Pancreas (tissue), 10 donors: Measurements from ENCODE around the gene MCRIP1. TPM values are rescaled to one million over a fixed set of nuclear protein-coding genes. Genes with fewer than 3 reads are reported as not detected.

Experiments
- ATAC-seq, 4 donors: fragments of 200-7000 bp; cut with Tn5 transposase; one replicate each; pipeline versions ENCODE4 v1.8.0 to v1.9.1; 2020; ENCODE audit warnings: mild to moderate bottlenecking in 4 of 4, moderate library complexity in 4 of 4
- DNase-seq, 6 donors: peaks; one replicate each; pipeline ENCODE4 v3.0.0-alpha.2; 2020
- FAIRE-seq: peaks from 2 replicates; lab custom pipeline; 2012; peaks lifted over from hg19 to GRCh38; lab: Jason Lieb, UNC
- H3K27ac ChIP-seq, 4 donors: fragments of 200-600 bp; sonication (generic); 1 replicate in 3 of 4; 2 replicates in 1 of 4; pipeline versions ENCODE4 v1.5.0 to v1.8.0; 2020
- H3K27me3 ChIP-seq, 4 donors: fragments of 200-600 bp; one replicate each; pipeline ENCODE4 v1.8.0; 2021
- H3K36me3 ChIP-seq, 3 donors: fragments of 200-600 bp; sonication (generic) in 1 of 3; one replicate each; pipeline versions ENCODE4 v1.5.0 to v1.8.0; 2020 to 2021
- H3K4me1 ChIP-seq, 3 donors: fragments of 200-600 bp; one replicate each; pipeline ENCODE4 v1.8.0; 2021
- H3K4me3 ChIP-seq, 4 donors: fragments of 200-600 bp; sonication (generic) in 2 of 4; one replicate each; pipeline versions ENCODE4 v1.5.0 to v1.8.0; 2020 to 2021
- H3K9me3 ChIP-seq, 4 donors: fragments of 200-600 bp; one replicate each; pipeline ENCODE4 v1.8.0; 2021
- CTCF ChIP-seq, 4 donors: fragments of 200-600 bp; sonication (generic) in 3 of 4; IDR thresholded peaks; one replicate each; pipeline versions ENCODE4 v1.5.0 to v1.8.0; 2021; ENCODE audit warnings: antibody characterized with exemption in 4 of 4
- WGBS, 2 donors: extraction: QIAGEN DNeasy Blood & Tissue Kit; methylation state at CpG; one replicate each; pipeline ENCODE4 v1.1.7; 2013; 5-methylcytosine and 5-hydroxymethylcytosine counted together
- intact Hi-C, 3 donors: fragments of 100-400 bp; cut with DNase I; formaldehyde crosslinking; loops; one replicate each; pipeline versions ENCODE4 v1.11.1 to v1.14.2; 2022
- polyA plus RNA-seq, 2 donors: library from polyadenylated mRNA; stranded (reverse); fragments of 200-250 nt; gene quantifications; one replicate each; pipeline ENCODE4 v1.2.3, GENCODE V29; 2013
- total RNA-seq, 6 donors: library from RNA; stranded (reverse); fragmentation: NEBNext Ultra II Directional in 4 of 6; extraction: Animal tissue kit (Norgen Biotek cat#: 25700) in 4 of 6; gene quantifications; one replicate each; pipeline versions ENCODE4 v1.2.1 to v1.2.4, GENCODE V29; 2021 to 2023
- donor health status: healthy with polysubstance abuse.
- donor health status: DM: no; HTN: no; CAD: no; lungs with moderate emphysema.
- donor health status: DM: no; HTN: no; CAD: no.
- donor health status: control.
- donor health status: control.
- donor health status: Bipolar disorder and iron deficiency.
- donor health status: DM: yes; HTN: yes; CAD: no.
- donor health status: DM: no; HTN: no; CAD: no.
- donor health status: DM: no; HTN: no; CAD: no.
- donor health status: DM: yes; HTN: yes; CAD: no.

Gene MCRIP1
- total and polyA plus RNA-seq, 8 donors: 28.9 to 203 (median 55.8) TPM

DNA sequence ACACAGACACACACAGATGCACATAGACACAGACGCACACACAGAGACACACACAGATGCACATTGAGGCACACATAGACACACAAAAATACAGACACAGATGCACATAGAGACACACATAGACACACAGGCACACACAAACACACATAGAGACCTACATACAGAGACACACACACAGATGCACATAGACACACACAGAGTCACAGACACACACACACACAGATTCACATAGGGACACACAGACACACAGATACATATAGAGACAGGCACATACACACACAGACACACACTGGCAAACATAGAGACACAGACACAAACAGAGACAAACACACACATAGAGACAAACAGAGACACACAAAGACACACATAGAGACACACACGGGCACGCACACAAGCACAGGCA is 39.0 kb downstream of the MCRIP1 start:
- H3K27ac ChIP-seq: no peak overlapping the region
- DNase-seq (no peak), FAIRE-seq (no peak), ATAC-seq (no peak)
- no peak for TF ChIP-seq CTCF (IDR thresholded peaks at IDR 0.05)
- H3K4me3 ChIP-seq: no peak overlapping the region
- 88 to 92% methylated on average over 3 of the region's 3 CpGs for WGBS, 2 donors
- intact Hi-C loops: no loop called here
- no peaks in the 10 kb centered on the region for H3K4me1 ChIP-seq
- no peaks in the 10 kb centered on the region for H3K36me3 ChIP-seq
- no peaks in the 10 kb centered on the region for H3K27me3 ChIP-seq
- H3K9me3 ChIP-seq: no peaks in the 10 kb centered on the region

DNA sequence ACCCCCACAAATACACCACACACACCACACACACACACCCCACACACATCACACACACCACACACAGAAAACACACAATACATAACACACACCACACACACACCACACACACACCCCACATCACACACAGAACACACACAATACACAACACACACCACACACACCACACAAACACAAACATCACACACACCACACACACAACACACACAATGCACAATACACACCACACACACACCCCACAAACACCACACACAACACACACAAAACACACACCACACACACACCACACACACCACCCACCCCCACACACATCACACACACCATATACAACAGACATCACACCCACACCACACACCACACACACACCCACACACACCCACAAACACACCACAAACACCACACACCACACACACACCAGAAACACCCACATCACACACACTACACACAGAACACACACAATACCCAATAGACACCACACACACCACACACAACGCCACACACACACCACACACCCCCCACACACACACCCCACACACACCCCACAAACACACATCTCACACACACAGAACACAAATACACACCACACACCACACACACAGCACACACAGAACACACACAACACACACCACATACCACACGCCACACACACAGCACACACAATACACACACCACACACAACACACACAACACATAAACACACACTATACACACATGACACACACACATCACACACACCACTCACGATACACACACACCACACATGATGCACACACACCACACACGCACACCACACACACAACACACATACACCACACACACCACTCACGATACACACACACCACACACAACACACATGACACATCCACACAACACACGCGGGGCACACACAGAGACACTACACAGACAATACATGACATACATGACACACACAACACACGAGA is 40.1 kb downstream of the MCRIP1 start:
- Histone ChIP-seq H3K27ac (no peak overlapping the region), H3K36me3 (no peaks in the 10 kb centered on the region), H3K9me3 (no peaks in the 10 kb centered on the region), H3K4me3 (no peak overlapping the region), H3K4me1 (no peaks in the 10 kb centered on the region), H3K27me3 (no peaks in the 10 kb centered on the region)
- intact Hi-C loops: no loop called here
- FAIRE-seq: no peak
- no peak for TF ChIP-seq CTCF (IDR thresholded peaks at IDR 0.05)
- DNase-seq: no peak
- 69 to 79% methylated on average over 8 of the region's 8 CpGs for WGBS, 2 donors
- no peak for ATAC-seq

Other genes with a start within 250 kb of the MCRIP1 start
- 10 to 100 TPM; 32.8 to 54.8 (median 36.4) TPM for gene NPLOC4, start 196.2 kb downstream of the MCRIP1 start, total RNA-seq
- gene NPLOC4, start 196.2 kb downstream of the MCRIP1 start, polyA plus RNA-seq: 10 to 100 TPM; 32.5 to 34.8 TPM
- 1 to 10 TPM in 2 of 6 donors, under 1 TPM in 4; 0.24 to 1.5 (median 0.84) TPM for gene TSPAN10, start 196.1 kb downstream of the MCRIP1 start, total RNA-seq
- 1 to 10 TPM; 2.0 to 2.2 TPM for gene TSPAN10, start 196.1 kb downstream of the MCRIP1 start, polyA plus RNA-seq
- under 1 TPM in 2 of 6 donors, not detected in 4; 0.31 to 0.37 TPM for gene PDE6G, start 176.7 kb downstream of the MCRIP1 start, total RNA-seq
- under 1 TPM; 0.47 to 0.49 TPM for gene PDE6G, start 176.7 kb downstream of the MCRIP1 start, polyA plus RNA-seq
- 10 to 100 TPM in 5 of 6 donors, 1 to 10 TPM in 1; 9.4 to 19.6 (median 13.8) TPM for gene OXLD1, start 166.7 kb downstream of the MCRIP1 start, total RNA-seq
- 10 to 100 TPM; 48.2 to 57.2 TPM for gene OXLD1, start 166.7 kb downstream of the MCRIP1 start, polyA plus RNA-seq
- gene CCDC137, start 166.6 kb downstream of the MCRIP1 start, total RNA-seq: 10 to 100 TPM in 1 of 6 donors, 1 to 10 TPM in 5; 2.9 to 11.0 (median 5.6) TPM
- gene CCDC137, start 166.6 kb downstream of the MCRIP1 start, polyA plus RNA-seq: 10 to 100 TPM; 12.5 to 50.4 TPM
- 10 to 100 TPM; 10.5 to 18.3 (median 13.1) TPM for gene ARL16, start 149.5 kb downstream of the MCRIP1 start, total RNA-seq
- 100 to 1,000 TPM; 102 to 119 TPM for gene ARL16, start 149.5 kb downstream of the MCRIP1 start, polyA plus RNA-seq
- 10 to 100 TPM; 39.3 to 56.6 (median 43.0) TPM for gene HGS, start 149.3 kb downstream of the MCRIP1 start, total RNA-seq
- 100 to 1,000 TPM; 135 to 174 TPM for gene HGS, start 149.3 kb downstream of the MCRIP1 start, polyA plus RNA-seq
- gene MRPL12, start 129.9 kb downstream of the MCRIP1 start, total RNA-seq: 10 to 100 TPM; 18.1 to 46.6 (median 23.7) TPM
- gene MRPL12, start 129.9 kb downstream of the MCRIP1 start, polyA plus RNA-seq: 10 to 100 TPM; 48.8 to 98.7 TPM
- gene SLC25A10, start 121.0 kb downstream of the MCRIP1 start, total RNA-seq: 10 to 100 TPM; 12.0 to 40.1 (median 17.3) TPM
- gene SLC25A10, start 121.0 kb downstream of the MCRIP1 start, polyA plus RNA-seq: 10 to 100 TPM; 34.6 to 55.8 TPM
- 1 to 10 TPM in 2 of 6 donors, under 1 TPM in 3, not detected in 1; 0.28 to 2.1 (median 0.79) TPM for gene GCGR, start 29.1 kb downstream of the MCRIP1 start, total RNA-seq
- gene GCGR, start 29.1 kb downstream of the MCRIP1 start, polyA plus RNA-seq: 10 to 100 TPM in 1 of 2 donors, 1 to 10 TPM in 1; 7.3 to 22.7 TPM
- under 1 TPM in 1 of 6 donors, not detected in 5; 0.19 TPM for gene PPP1R27, start 1.8 kb upstream of the MCRIP1 start, total RNA-seq
- 1 to 10 TPM; 1.1 to 1.5 TPM for gene PPP1R27, start 1.8 kb upstream of the MCRIP1 start, polyA plus RNA-seq
- 1,000 to 10,000 TPM; 1,057 to 2,130 (median 1,556) TPM for gene P4HB, start 27.2 kb upstream of the MCRIP1 start, total RNA-seq
- gene P4HB, start 27.2 kb upstream of the MCRIP1 start, polyA plus RNA-seq: 1,000 to 10,000 TPM in 1 of 2 donors, 100 to 1,000 TPM in 1; 876 to 1,399 TPM
- gene ARHGDIA, start 38.0 kb upstream of the MCRIP1 start, total RNA-seq: 100 to 1,000 TPM in 5 of 6 donors, 10 to 100 TPM in 1; 99.5 to 170 (median 160) TPM
- gene ARHGDIA, start 38.0 kb upstream of the MCRIP1 start, polyA plus RNA-seq: 100 to 1,000 TPM; 157 to 225 TPM
- 10 to 100 TPM; 14.4 to 27.8 (median 23.4) TPM for gene ALYREF, start 58.3 kb upstream of the MCRIP1 start, total RNA-seq
- gene ALYREF, start 58.3 kb upstream of the MCRIP1 start, polyA plus RNA-seq: 10 to 100 TPM; 10.3 to 22.6 TPM
- 10 to 100 TPM; 33.3 to 45.5 (median 42.5) TPM for gene ANAPC11, start 58.4 kb upstream of the MCRIP1 start, total RNA-seq
- 100 to 1,000 TPM in 1 of 2 donors, 10 to 100 TPM in 1; 95.1 to 112 TPM for gene ANAPC11, start 58.4 kb upstream of the MCRIP1 start, polyA plus RNA-seq
- gene NPB, start 68.9 kb upstream of the MCRIP1 start, total RNA-seq: under 1 TPM in 4 of 6 donors, not detected in 2; 0.19 to 0.62 (median 0.34) TPM
- under 1 TPM; 0.34 to 0.45 TPM for gene NPB, start 68.9 kb upstream of the MCRIP1 start, polyA plus RNA-seq
- gene PCYT2, start 78.1 kb upstream of the MCRIP1 start, total RNA-seq: 10 to 100 TPM in 5 of 6 donors, 1 to 10 TPM in 1; 9.0 to 20.7 (median 15.0) TPM
- gene PCYT2, start 78.1 kb upstream of the MCRIP1 start, polyA plus RNA-seq: 10 to 100 TPM; 22.3 to 35.3 TPM
- 10 to 100 TPM in 5 of 6 donors, 1 to 10 TPM in 1; 9.6 to 18.1 (median 12.0) TPM for gene SIRT7, start 84.9 kb upstream of the MCRIP1 start, total RNA-seq
- gene SIRT7, start 84.9 kb upstream of the MCRIP1 start, polyA plus RNA-seq: 10 to 100 TPM; 33.8 to 40.2 TPM
- gene MAFG, start 94.4 kb upstream of the MCRIP1 start, total RNA-seq: 10 to 100 TPM in 1 of 6 donors, 1 to 10 TPM in 5; 6.4 to 11.1 (median 8.0) TPM
- gene MAFG, start 94.4 kb upstream of the MCRIP1 start, polyA plus RNA-seq: 1 to 10 TPM; 6.9 to 8.2 TPM
- gene PYCR1, start 104.0 kb upstream of the MCRIP1 start, total RNA-seq: 100 to 1,000 TPM in 1 of 6 donors, 10 to 100 TPM in 5; 30.6 to 158 (median 52.3) TPM
- 10 to 100 TPM; 25.4 to 36.9 TPM for gene PYCR1, start 104.0 kb upstream of the MCRIP1 start, polyA plus RNA-seq
- gene MYADML2, start 113.9 kb upstream of the MCRIP1 start, total RNA-seq: not detected
- not detected for gene MYADML2, start 113.9 kb upstream of the MCRIP1 start, polyA plus RNA-seq
- under 1 TPM in 5 of 6 donors, not detected in 1; 0.14 to 0.44 (median 0.16) TPM for gene NOTUM, start 127.9 kb upstream of the MCRIP1 start, total RNA-seq
- gene NOTUM, start 127.9 kb upstream of the MCRIP1 start, polyA plus RNA-seq: under 1 TPM; 0.21 to 0.27 TPM
- 10 to 100 TPM; 12.2 to 25.7 (median 16.2) TPM for gene ASPSCR1, start 144.3 kb upstream of the MCRIP1 start, total RNA-seq
- gene ASPSCR1, start 144.3 kb upstream of the MCRIP1 start, polyA plus RNA-seq: 10 to 100 TPM; 70.8 to 78.8 TPM
- gene CENPX, start 189.6 kb upstream of the MCRIP1 start, total RNA-seq: 10 to 100 TPM; 14.0 to 28.6 (median 16.4) TPM
- 10 to 100 TPM; 43.6 to 62.4 TPM for gene CENPX, start 189.6 kb upstream of the MCRIP1 start, polyA plus RNA-seq
- 1 to 10 TPM; 5.3 to 9.9 (median 6.2) TPM for gene LRRC45, start 190.0 kb upstream of the MCRIP1 start, total RNA-seq
- 10 to 100 TPM; 20.0 to 21.6 TPM for gene LRRC45, start 190.0 kb upstream of the MCRIP1 start, polyA plus RNA-seq
- gene RAC3, start 198.4 kb upstream of the MCRIP1 start, total RNA-seq: 1 to 10 TPM in 5 of 6 donors, under 1 TPM in 1; 0.97 to 3.3 (median 1.9) TPM
- gene RAC3, start 198.4 kb upstream of the MCRIP1 start, polyA plus RNA-seq: 10 to 100 TPM in 1 of 2 donors, 1 to 10 TPM in 1; 6.0 to 12.6 TPM
- 10 to 100 TPM; 34.8 to 87.4 (median 51.1) TPM for gene DCXR, start 204.4 kb upstream of the MCRIP1 start, total RNA-seq
- 100 to 1,000 TPM in 1 of 2 donors, 10 to 100 TPM in 1; 86.7 to 108 TPM for gene DCXR, start 204.4 kb upstream of the MCRIP1 start, polyA plus RNA-seq
- gene RFNG, start 218.5 kb upstream of the MCRIP1 start, total RNA-seq: 10 to 100 TPM; 18.2 to 30.8 (median 28.4) TPM
- gene RFNG, start 218.5 kb upstream of the MCRIP1 start, polyA plus RNA-seq: 10 to 100 TPM; 57.9 to 59.1 TPM
- 10 to 100 TPM; 43.0 to 61.9 (median 49.1) TPM for gene GPS1, start 218.6 kb upstream of the MCRIP1 start, total RNA-seq
- 100 to 1,000 TPM; 142 to 149 TPM for gene GPS1, start 218.6 kb upstream of the MCRIP1 start, polyA plus RNA-seq
- 10 to 100 TPM; 56.0 to 89.2 (median 63.7) TPM for gene DUS1L, start 232.5 kb upstream of the MCRIP1 start, total RNA-seq
- 100 to 1,000 TPM; 138 to 186 TPM for gene DUS1L, start 232.5 kb upstream of the MCRIP1 start, polyA plus RNA-seq